CMK (cell line): Measurements from ENCODE around the gene GDF3.
"Not testable (repeated sequence)": the region's sequence is repeated elsewhere in the genome, so short reads cannot be mapped to it uniquely, and the experiment has no call there.

Source experiments
- DNase-seq: peaks from one replicate; pipeline ENCODE4 v3.0.0-alpha.2; 2010; ENCODE audit warnings: low read depth

Gene GDF3

DNA sequence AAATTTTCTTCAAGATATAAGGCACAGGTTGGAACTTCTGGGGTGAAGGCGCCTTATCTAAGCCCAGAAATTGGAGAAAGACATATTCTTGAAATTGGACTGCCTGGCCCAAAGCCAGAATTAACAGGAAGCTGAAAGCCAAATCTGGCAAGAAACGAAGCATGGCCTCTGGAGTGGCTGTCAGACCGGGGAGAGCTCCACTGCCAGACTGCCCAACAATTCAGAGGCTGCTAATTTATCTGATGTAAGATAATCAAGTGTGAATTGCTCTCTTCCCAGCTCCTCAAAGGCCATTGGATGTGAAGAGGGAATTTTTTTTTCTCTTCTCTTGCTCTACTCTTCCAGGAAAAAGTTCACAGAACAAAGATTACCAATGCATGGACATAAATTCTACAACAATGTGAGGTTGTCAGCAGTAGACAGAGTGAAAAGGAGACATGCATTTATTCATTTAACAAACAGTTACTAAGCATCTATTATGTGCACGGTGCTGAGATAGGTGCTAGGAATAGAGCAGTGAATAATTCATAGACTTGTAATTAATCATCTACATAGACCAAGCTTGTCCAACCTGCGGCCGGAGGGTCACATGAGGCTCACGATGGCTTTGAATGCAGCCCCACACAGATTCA, at the start of gene GDF3:
Gene GDF3 (minus strand): TSS at position 210 of the 632 bp plus-strand sequence. CDS start 47 bp downstream, at position 163.
- DNase-seq, result no peak

DNA sequence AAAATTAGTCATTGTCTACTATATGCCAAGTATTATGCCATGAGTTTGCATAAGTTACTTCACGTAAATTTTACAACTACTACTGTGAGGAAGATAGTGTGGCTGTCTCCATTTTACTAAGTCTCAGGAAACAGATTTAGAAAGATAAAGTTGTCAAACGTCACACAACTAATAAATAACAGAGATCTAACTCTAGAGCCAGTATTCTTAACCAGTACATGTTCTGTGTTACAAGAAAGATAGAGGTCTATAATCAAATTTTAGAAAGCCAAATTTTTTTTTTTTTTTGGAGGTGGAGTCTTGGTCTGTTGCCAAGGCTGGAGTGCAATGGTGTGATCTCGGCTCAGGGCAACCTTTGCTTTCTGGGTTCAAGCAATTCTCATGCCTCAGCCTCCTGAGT, 37.4 kb upstream of the GDF3 start:
- DNase-seq, result no peak

DNA sequence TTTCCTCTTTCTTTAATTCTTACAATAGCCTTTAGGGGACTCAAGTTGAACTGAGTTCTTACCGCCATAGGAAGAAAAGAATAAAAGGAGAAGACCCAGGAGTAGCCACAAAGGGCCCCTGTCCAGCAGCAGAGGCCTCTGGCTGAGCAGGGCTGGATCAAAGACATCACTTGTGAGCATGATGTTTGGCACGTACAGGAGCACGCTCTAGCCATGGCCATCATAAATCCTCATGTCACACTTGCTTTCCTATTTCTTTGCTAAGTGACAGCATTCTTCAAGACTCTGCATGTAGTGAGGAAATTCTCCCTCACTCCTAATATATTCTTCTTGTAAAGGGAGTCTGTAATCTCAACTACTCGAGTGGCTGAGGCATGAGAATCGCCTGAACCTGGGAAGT, 35.9 kb upstream of the GDF3 start:
- DNase-seq, result no peak

DNA sequence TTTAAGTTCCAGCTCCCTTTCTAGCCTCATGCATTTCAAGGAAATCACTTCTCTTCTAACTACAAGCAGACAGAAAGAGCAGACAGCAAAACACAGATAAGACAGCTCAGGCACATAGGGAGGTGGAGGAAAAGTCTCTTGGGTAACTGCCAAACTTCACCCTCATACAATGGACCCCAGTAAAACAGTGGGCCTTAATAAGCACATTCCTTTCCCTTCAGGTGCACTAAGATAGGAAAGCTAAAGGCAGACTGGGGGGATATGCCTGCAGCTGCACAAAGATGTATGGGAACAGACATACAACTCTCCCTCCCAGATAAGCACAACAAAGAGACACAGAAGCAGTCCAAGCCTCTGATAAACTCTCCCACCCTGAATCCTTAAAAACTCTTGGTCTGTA, 35.4 kb upstream of the GDF3 start:
- not testable (repeated sequence) for DNase-seq

DNA sequence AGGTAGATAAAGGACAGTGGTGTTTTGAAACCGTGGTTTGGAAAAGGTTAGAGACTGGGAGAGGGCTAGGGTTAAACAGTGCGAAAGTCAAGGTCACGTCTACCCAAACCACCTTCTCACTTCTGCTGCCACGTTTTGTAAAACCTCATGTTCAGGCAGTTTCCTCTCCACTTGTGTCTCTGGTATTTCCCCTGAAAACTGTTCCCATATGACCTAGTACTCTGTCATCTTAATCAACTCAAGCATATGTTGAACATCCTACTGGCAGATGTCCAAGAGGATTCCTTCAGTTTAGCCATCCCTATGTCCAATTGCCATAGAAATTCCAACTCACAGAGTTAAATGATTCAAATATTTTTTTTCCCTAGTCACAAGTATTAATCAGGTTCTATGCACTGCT, 34.2 kb upstream of the GDF3 start:
- DNase-seq, result no peak

DNA sequence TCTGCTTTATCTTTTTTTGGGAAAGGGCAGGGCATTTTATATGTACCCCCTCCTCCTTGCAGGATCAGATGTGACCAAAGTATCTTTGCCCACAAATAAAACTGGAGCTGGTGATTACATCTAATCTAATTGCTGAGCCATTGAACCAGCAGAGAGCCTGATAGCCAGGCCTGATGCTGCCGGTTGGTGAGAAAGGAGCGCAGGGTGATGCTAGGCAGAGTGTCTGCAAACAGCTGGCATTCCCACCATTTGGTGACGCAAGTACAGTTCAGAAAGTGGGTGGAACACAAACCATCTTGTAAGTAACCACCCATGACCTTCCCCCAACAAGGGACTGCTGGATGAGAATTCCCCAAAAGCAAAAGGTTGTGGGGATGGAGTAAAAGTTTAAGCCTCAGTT, 28.4 kb upstream of the GDF3 start:
- DNase-seq, result no peak

DNA sequence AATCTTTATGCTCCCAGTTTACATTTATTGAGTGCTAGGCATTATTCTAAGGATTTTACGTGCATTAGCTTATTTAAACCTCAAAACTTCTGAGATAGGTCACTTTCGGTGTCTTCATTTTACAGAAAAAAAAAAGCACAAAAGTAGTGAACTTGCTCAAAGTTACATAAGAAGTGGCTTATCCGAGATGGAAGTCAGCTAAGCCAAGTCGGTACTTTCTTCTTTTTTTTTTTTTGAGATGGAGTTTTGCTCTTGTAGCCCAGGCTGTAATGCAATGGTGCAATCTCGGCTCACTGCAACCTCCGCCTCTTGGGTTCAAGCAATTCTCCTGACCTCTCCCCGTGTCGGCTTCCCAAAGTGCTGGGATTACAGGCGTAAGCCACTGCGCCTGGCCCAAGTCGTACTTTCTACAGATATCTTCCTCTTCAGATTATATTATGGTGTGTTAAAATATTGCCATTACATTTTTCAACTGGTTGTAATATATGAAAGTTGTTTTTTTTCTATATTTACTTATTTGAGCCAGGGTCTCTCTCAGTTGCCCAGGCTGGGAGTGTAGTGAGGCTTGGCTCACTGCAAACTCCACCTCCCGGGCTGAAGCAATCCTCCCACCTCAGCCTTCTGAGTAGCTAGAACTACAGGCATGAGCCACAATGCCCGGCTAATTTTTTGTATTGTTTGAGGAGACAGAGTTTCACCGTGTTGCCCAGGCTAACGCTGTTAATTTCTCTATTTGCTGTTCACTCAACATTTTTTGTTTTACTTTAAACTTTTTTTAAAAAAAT, 24.6 kb upstream of the GDF3 start:
- no peak for DNase-seq

DNA sequence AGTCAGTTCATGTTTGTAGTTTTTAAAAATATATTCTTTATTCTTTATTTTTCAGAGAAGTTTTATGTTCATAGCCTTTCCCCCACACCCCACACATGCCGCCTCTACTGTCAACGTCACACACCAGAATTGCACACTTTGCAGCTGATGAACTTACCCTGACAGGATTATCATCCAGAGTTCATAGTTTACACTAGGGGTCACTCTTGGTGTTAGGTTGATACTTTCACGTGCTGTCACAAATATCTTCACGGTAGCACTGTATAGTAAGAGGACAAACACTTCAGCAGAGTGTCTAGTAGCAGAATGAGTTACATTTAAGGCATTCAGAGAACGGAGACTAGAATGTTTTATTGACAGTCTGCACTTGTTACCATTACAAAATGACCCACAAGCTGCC, 20.8 kb upstream of the GDF3 start:
- DNase-seq, result peak; percentile 11

DNA sequence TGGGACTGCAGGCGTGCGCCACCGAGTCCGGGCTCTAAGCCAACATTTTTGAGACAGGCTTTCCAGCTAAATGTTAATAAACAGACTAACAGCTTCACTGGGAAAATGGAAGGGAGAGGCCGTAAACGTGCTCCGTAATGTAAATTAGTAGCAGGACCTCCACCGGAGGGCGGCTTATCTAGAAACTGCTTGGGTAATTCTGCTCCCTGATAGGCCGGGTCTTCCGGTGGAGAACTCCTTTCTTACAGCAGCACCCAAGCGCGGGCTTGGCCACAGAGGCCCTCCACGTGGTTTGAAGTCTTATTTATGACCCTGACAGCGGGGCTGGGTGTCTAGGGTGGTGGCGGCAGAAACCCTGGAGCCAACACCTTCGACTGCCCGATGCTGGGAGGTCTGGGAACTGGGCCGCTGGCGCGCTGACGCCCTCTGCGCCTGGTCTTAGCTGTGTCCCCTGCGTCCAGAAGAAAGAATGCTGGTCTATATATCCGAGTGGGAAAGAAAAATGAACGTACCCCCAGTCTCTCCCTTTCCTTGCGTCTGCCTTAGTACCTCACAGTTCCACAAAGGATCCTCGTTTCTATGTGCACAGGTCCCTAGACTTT, 17.4 kb upstream of the GDF3 start:
- DNase-seq, result no peak

DNA sequence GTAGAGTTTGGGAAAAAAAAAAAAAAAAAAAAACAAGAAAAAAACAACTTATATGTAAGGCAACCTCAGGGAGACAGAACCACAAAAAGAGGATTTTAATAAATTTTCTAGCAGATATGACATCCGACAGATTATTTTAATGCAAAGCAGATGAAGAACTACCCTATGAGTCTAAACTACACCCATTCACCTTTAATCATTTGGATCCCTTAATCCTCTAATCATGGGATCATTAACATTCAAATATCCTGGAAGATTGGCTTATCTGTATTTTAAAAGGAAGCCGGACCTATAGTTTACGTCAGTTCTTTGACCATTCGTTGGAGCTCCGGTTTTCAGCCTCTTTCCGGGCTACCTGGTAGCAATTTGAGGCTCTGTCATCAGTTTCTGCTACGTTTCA, 15.6 kb upstream of the GDF3 start, which contains the start of gene DPPA3:
Gene DPPA3 (plus strand): TSS at position 301 of the 400 bp plus-strand sequence. CDS start 138 bp downstream, outside the sequence.
- no peak for DNase-seq

DNA sequence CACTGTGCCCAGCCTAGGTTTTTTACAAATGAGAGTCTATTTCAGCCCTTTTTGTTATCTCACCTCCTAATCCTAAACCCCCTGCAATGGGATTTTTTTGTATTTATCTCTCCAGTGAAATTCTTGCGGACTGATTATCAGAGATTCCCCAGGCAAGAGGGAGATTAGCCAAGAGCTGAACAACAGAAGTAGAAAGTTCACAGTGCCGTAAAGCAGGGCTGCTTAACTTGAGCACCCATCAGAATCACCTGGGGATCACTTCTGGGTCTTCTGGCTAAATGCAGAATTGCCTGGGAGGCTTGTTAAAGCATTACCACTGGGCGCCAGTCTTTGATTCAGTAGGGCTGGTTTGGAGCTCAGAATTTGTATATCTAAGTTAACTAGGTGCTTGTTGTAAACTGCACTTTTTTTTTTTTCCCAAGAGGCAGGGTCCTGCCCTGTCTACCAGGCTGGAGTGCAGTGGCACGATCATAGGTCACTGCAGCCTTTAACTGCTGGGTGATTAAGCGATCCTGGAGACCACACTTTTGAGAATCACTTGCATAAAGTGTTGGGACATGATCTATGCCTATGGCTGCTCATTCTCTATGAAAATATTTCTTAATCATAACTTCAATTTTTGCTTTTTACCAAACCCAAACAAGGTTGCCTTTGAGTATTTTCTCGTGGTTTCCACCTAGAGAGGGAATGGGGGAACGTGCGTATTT, 14.5 kb upstream of the GDF3 start:
- DNase-seq, result no peak

DNA sequence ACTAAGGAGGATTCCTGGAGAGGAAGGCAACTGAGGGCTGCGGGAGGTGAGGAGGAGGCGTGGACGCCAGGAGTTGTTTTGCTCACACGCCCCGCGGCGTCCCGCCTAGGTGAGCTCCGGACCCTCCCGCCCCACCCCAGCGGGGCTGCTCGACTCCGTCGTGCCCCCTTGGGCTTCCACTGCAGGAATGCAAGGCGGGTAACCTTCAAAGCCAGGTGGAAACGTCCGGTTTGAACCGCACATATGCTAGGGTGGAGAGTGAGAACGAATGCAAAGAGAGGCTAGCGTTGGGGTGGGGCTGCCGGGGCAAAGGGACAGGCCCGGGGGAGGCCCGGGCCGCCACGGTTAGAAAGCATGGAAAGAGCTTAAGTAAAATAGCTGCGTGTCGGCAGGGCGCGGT, 10.3 kb upstream of the GDF3 start:
- no peak for DNase-seq

DNA sequence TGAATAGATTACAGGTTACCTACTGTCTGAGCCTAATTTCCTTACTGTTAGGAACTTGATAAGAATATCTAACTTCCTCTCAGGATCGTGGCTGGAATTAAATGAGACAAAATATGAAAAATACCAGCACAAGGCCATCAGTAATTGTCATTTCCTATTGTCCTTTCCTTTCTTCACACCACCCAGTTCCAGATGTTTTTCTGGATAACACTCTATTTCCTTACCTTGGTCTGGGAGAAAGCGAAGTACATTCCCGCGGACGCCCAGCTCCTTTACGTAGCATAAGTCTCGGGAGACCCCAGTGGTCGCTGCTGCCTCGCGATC, 376 bp downstream of the GDF3 start:
- peak; percentile 72 for DNase-seq

DNA sequence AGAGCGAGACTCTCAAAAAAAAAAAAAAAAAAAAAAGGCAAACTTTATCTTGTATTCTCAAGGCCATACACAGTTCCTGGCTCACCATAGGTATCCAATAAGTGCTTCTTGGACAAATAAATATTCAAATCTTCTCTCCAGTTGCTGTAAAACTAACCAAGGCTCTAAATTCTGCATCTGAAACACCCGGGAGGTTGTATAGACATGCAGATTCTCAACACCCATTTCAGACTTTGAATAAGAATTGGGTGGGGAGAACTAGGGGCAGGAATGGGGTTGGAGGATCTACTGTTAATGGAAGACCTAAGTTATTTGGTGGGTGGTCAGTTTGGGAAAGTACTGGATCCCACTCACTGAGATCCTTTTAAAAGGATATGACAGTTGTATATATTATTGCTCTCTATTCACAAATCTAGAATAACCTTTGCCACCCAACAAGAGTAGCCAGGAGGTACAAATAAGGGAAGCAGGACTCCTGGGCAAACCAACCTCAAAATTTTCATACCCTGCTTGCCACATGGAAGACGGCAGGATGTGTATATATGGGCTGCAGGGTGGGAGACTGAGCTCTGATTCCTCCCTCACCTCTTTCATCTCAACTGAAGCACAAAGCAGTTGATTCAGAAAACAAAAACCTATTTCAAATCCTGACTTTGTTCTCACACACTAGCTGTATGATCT, 879 bp downstream of the GDF3 start:
- no peak for DNase-seq

DNA sequence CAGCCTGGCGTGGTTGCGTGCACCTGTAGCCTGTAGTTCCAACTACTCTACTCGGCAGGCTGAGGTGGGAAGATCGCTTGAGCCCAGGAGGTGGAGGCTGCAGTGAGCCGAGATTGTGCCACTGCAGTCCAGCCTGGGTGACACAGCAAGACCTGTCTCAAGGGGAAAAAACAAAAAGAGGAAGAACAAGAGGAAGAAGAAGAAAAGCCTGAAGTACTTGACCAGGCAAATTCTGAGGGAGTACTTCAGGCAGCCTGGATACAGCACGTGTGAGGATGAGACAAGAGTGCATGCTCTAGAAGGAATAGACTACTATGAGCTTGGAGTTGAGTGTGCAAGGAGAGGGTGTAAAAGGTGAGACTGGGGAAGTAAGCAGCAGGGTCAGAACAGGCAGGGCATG, 1.8 kb downstream of the GDF3 start:
- DNase-seq, result no peak

DNA sequence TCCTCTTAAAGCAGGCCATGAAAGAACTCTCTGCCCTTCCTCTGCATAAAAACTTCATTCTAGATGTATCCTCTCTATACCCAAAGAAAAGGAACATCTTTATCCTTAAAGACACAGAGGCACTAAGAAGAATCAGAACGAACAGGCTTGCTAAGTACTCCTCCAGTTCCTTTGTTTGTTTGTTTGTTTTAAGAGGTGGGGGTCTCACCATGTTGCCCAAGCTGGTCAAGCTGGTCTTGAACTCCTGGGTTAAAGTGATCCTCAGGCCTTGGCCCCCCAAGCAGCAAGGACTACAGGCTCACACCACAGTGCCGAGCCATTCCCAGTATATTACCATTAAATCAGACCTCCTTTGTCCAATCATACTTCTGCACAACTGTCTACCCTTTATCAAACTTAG, 14.0 kb downstream of the GDF3 start:
- no peak for DNase-seq

DNA sequence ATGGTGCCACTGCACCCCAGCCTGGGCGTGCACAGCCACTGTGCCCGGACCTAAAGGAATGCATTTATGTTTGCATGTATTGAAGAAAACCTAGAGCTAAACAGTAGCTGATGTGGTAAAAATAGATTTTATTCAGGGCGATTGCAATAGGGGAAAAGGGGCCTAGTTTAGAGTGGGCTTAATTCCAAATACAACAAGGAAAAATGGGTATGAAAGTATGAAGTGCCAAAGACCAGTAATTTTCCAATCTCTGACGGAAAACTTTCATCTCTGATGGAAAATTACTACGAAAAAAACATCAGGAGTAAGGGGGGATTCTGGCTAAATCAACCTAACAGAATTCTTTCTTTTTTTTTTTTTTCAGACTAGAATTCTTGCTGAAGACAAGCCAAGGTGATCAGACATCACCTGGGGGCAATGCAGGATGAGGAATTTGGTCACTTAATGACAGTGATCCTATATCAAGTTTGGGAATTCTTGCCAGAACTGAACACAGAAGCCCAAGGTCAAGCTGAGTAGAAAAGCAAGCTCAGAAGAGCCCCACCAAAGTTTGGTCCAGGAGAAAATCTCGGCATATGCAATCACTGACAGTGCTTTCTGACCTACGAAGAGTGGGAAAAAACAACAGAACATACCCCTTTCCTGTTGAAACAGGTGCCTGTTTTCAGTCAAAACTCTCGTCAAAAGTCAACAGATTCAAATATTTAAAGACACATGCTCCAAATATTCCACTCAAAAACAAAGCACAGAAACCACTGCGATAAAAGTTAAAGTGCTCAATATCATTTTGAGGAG, 16.1 kb downstream of the GDF3 start:
- DNase-seq, result no peak

DNA sequence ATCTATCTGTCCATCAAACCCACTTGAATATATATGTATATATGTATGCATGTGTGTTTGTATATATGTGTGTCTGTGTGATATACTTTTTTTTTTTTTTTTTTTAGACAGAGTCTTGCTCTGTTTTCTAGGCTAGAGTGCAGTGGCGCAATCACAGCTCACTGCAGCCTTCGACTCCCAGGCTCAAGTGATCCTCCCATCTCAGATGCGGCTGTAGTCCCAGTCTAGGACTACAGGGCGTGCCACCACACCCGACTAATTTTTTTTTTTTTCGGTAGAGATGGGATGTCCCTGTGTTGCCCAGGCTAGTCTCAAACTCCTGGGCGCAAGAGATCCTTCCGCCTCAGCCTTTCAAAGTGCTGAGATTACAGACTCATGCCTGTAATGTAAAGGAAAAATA, 16.8 kb downstream of the GDF3 start:
- DNase-seq, result no peak

DNA sequence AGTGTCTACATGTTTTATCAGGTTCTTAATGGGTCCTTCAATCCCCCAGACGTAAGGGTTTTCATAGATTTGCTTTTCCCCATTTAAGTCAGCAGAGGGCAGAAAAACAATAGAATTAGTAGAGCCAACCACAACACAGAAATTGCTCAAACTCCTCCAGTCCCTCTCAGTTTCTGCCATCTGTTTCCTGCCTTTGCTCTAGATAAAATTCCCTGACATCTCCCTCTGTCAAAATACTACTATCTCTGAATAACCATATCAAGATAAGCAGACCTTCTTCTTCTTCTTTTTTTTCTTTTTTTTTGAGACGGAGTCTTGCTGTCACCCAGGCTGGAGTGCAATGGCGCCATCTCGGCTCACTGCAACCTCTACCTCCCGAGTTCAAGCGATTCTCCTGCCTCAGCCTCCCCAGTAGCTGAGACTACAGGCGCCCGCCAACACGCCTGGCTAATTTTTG, 18.1 kb downstream of the GDF3 start:
- peak; percentile 87 for DNase-seq

DNA sequence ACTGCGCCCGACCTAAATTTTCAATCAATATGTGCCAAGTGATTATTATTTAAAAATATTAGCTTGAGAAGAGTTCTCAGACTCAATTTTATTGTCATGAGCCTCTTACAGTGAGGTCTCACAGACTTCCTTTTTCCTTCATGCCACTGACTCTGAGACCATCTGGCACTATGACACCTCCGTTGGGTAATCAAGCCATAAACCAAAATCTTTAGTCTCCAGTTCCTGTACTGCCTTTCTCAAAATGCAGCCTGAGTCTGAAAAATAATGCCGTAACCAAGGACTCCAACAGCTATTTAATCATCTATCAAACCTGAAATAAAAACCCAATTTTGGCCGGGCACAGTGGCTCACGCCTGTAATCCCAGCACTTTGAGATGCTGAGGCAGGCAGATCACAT, 20.1 kb downstream of the GDF3 start:
- DNase-seq, result not testable (repeated sequence)

DNA sequence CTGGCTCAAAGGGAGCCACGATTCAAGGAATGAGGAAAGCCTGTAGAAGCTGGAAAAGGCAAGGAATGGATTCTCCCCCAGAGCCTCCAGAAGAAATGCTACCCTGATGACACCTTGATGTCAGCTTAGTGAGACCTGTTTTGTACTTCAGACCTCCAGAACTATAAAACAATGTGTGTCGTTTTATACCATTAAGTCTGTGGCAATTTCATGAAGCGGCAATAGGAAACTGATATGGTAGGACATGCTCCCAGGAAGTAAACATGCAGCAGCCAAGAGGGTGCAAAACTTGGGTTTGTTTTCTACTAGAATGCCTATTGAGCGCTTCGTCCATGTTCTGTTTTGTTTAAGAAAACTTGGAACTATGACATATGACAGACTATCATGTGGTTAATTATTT, 27.4 kb downstream of the GDF3 start:
- DNase-seq, result no peak
